GM23248 (cell line): ENCODE results near the gene COASY. TPM values are rescaled to one million over a fixed set of nuclear protein-coding genes. Genes with fewer than 3 reads are reported as not detected.
"Not testable (repeated sequence)": the region's sequence is repeated elsewhere in the genome, so short reads cannot be mapped to it uniquely, and the experiment has no call there.

Experiments used
- DNase-seq: peaks from one replicate; pipeline ENCODE4 v3.0.0-alpha.2; 2015
- H2AFZ ChIP-seq: fragments of 200-600 bp; sonication (generic); 2 replicates; pipeline ENCODE4 v1.6.1; 2016; ENCODE audit warnings: antibody characterized with exemption
- H3F3A ChIP-seq: fragments of 200-600 bp; sonication (generic); 2 replicates; pipeline ENCODE4 v1.6.1; 2016; ENCODE audit warnings: mild to moderate bottlenecking, antibody characterized with exemption, mixed run types; ENCODE audit not compliant: insufficient read depth
- H3K27ac ChIP-seq: fragments of 200-600 bp; sonication (generic); 2 replicates; pipeline ENCODE4 v1.5.1; 2016; ENCODE audit warnings: mild to moderate bottlenecking
- H3K27me3 ChIP-seq: fragments of 200-600 bp; sonication (generic); replicated peaks from 2 replicates; pipeline ENCODE4 v1.6.1; 2016; ENCODE audit warnings: mild to moderate bottlenecking; ENCODE audit not compliant: insufficient read depth
- H3K36me3 ChIP-seq: fragments of 200-600 bp; sonication (generic); 2 replicates; pipeline ENCODE4 v1.6.1; 2016; ENCODE audit warnings: low read depth, mild to moderate bottlenecking
- H3K4me1 ChIP-seq: fragments of 200-600 bp; sonication (generic); 2 replicates; pipeline ENCODE4 v1.6.1; 2016; ENCODE audit warnings: mild to moderate bottlenecking; ENCODE audit not compliant: insufficient read depth
- H3K4me2 ChIP-seq: fragments of 200-600 bp; sonication (generic); one replicate; pipeline ENCODE4 v1.6.1; 2016; ENCODE audit warnings: mild to moderate bottlenecking; ENCODE audit not compliant: unreplicated experiment
- H3K4me3 ChIP-seq: fragments of 200-600 bp; sonication (generic); 2 replicates; pipeline ENCODE4 v1.5.1; 2016; ENCODE audit warnings: mild to moderate bottlenecking
- H3K79me2 ChIP-seq: fragments of 200-600 bp; sonication (generic); 2 replicates; pipeline ENCODE4 v1.6.1; 2016; ENCODE audit warnings: mild to moderate bottlenecking; ENCODE audit not compliant: insufficient read depth
- H3K9ac ChIP-seq: fragments of 200-600 bp; sonication (generic); 2 replicates; pipeline ENCODE4 v1.6.1; 2016; ENCODE audit warnings: mild to moderate bottlenecking
- H3K9me2 ChIP-seq: fragments of 200-600 bp; sonication (generic); 2 replicates; pipeline ENCODE4 v1.6.1; 2016; ENCODE audit warnings: mixed run types, mild to moderate bottlenecking, moderate library complexity; ENCODE audit not compliant: insufficient read depth
- H3K9me3 ChIP-seq: fragments of 200-600 bp; sonication (generic); one replicate; pipeline ENCODE4 v1.6.1; 2017; ENCODE audit warnings: low read depth
- H4K20me1 ChIP-seq: fragments of 200-600 bp; sonication (generic); 2 replicates; pipeline ENCODE4 v1.6.0; 2016; ENCODE audit not compliant: insufficient read depth
- EZH2 ChIP-seq: fragments of 200-600 bp; sonication (generic); IDR thresholded peaks from 2 replicates; pipeline ENCODE4 v1.6.1; 2018; ENCODE audit warnings: antibody characterized with exemption, mild to moderate bottlenecking; ENCODE audit not compliant: insufficient read depth, poor library complexity, severe bottlenecking
- EZH2phosphoT487 ChIP-seq: fragments of 200-600 bp; sonication (generic); IDR thresholded peaks from 2 replicates; pipeline ENCODE4 v1.6.1; 2018; ENCODE audit warnings: antibody characterized with exemption, moderate library complexity, mild to moderate bottlenecking, low read depth; ENCODE audit not compliant: insufficient read depth
- WGBS, 2 experiments: methylation state at CpG; one replicate each; pipeline ENCODE4 v1.1.6; 2015 to 2017; ENCODE audit warnings: low lambda C conversion rate in 2 of 2, low coverage in 1 of 2; ENCODE audit errors: missing lambda C conversion rate in 2 of 2; 5-methylcytosine and 5-hydroxymethylcytosine counted together
- in situ Hi-C: fragments of 300-500 bp; cut with MboI; formaldehyde crosslinking; loops from 2 replicates; pipeline ENCODE4 v1.15.0; 2020
- polyA plus RNA-seq: library from polyadenylated mRNA; unstranded; fragments of >200 nt; fragmentation: Nextera tagmentation; extraction: Ambion mirVana; gene quantifications from 2 replicates; pipeline ENCODE4 v1.2.1, GENCODE V29; 2016
- total RNA-seq: library from RNA; depleted of rRNA; stranded (reverse); fragments of >200 nt; shearing (Covaris generic); gene quantifications from 2 replicates; pipeline ENCODE4 v1.2.3, GENCODE V29; 2014

COASY gene
- total and polyA plus RNA-seq, 2 experiments from 2014 or later = 22.7 to 50.1 TPM

DNA sequence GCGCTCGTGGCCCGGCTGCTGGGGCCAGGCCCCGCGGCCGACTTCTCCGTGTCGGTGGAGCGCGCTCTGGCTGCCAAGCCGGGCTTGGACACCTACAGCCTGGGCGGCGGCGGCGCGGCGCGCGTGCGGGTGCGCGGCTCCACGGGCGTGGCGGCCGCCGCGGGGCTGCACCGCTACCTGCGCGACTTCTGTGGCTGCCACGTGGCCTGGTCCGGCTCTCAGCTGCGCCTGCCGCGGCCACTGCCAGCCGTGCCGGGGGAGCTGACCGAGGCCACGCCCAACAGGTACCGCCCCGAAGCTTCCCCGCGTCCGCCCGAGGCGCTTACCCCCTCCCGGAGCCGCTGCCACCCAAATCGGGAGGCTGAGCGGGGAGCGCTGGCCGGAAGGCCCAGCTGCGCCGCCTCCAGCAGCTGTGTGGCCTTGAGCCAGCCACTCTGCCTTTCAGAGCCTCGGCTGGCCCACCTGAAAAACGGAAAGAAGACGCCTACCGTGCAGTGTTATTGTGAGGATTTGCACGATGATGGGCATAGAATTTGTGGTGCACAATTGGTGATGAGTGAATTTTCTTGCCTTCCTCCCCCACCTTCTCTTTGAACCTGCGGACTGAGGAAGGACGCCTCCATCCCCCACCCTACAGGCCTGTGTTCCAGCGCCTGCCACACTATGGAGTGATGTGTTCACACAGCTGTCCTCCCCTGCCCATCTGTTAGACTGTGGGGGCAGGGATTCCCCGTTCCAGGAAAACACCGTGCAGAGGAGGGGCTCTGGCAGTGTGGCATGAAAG is 25.4 kb upstream of the COASY start:
- Histone ChIP-seq H3K4me2 (peak overlapping the region; percentile 88), H3K9me2 (no peaks in the 10 kb centered on the region), H3K9me3 (no peaks in the 10 kb centered on the region), H3K4me1 (peaks cover 9% of the 10 kb centered on the region), H3F3A (peaks cover 14% of the 10 kb centered on the region; the same call in 1 of the 2 replicates), H3K36me3 (peaks cover 5% of the 10 kb centered on the region; the same call in 1 of the 2 replicates), H3K27me3 (no peaks in the 10 kb centered on the region), H3K9ac (peak overlapping the region; percentile 82), H4K20me1 (no peaks in the 10 kb centered on the region), H3K4me3 (peak overlapping the region; percentile 85), H3K27ac (peak overlapping the region; percentile 71), H3K79me2 (peaks cover 12% of the 10 kb centered on the region; the same call in 1 of the 2 replicates), H2AFZ (peak overlapping the region; percentile 47)
- TF ChIP-seq EZH2 (no peak), EZH2phosphoT487 (no peak)
- 0 to 2% methylated on average over 27 to 54 of the region's 65 CpGs for WGBS, 2 experiments
- peak; percentile 86 for DNase-seq
- in situ Hi-C loops = no loop called here

DNA sequence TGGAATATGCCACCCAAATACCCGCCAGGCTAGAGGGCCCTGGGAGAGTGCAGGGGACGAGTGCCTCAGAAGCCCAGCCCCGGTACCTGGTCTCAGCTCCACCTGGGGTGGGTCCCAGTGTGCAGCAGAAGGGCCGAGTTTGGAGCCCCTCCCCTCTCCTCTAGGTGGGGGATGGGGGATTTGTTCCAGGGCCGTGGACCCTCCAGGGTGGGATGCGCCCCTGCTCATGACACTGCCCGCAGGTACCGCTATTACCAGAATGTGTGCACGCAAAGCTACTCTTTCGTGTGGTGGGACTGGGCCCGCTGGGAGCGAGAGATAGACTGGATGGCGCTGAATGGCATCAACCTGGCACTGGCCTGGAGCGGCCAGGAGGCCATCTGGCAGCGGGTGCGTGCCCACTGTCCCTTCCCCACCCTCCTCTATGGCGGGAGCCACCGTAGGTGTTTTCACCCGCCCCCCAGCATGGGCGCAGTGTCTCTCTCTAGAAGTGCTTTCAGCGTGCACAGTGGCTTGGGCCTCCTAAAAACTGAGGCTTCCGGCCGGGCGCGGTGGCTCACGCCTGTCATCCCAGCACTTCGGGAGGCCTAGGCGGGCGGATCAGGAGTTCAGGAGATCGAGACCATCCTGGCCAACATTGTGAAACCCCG is 24.7 kb upstream of the COASY start:
- Histone ChIP-seq H2AFZ (no peak overlapping the region), H3K9ac (peak overlapping the region; percentile 82), H3F3A (peaks cover 12% of the 10 kb centered on the region; the same call in 1 of the 2 replicates), H3K4me2 (peak overlapping the region; percentile 88), H3K27me3 (no peaks in the 10 kb centered on the region), H3K27ac (no peak overlapping the region), H3K9me2 (no peaks in the 10 kb centered on the region), H3K36me3 (peaks cover 5% of the 10 kb centered on the region; the same call in 1 of the 2 replicates), H4K20me1 (no peaks in the 10 kb centered on the region), H3K9me3 (no peaks in the 10 kb centered on the region), H3K79me2 (peaks cover 12% of the 10 kb centered on the region; the same call in 1 of the 2 replicates), H3K4me1 (peaks cover 9% of the 10 kb centered on the region), H3K4me3 (peak overlapping the region; percentile 85)
- no peak for TF ChIP-seq EZH2
- TF ChIP-seq EZH2phosphoT487 = no peak
- 75 to 80% methylated on average over 29 to 31 of the region's 31 CpGs for WGBS, 2 experiments
- in situ Hi-C loops = no loop called here
- no peak for DNase-seq

DNA sequence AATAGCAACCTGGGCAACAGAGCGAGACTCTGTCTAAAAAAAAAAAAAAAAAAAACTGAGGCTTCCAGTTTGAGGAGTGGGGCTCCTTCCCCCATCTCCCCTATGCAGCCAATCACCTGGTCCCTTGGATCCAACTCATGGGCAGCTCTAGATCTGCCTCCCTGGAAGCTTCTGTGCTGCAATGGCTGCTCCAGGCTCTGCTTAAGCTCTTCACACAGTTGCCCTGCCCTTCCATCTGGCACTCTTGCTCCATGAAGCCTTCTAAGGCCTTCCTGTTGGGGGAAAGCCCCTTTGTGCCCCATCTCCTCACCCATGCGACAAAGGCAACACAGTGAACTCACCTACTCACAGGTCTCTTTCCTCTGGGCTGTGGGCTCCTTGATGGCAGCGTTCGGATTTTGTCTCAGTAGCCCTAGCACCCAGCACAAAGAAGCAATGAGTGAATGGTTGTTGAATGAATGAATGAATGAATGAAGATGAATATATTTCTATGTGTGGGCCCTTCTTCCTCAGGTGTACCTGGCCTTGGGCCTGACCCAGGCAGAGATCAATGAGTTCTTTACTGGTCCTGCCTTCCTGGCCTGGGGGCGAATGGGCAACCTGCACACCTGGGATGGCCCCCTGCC is 24.0 kb upstream of the COASY start:
- peaks cover 12% of the 10 kb centered on the region; the same call in 1 of the 2 replicates for H3F3A ChIP-seq
- no peak for DNase-seq
- no peak overlapping the region for H3K4me3 ChIP-seq
- H4K20me1 ChIP-seq = no peaks in the 10 kb centered on the region
- no peak overlapping the region for H2AFZ ChIP-seq
- no peak overlapping the region for H3K9ac ChIP-seq
- peaks cover 5% of the 10 kb centered on the region; the same call in 1 of the 2 replicates for H3K36me3 ChIP-seq
- H3K4me2 ChIP-seq = no peak overlapping the region
- H3K9me2 ChIP-seq = no peaks in the 10 kb centered on the region
- H3K27me3 ChIP-seq = no peaks in the 10 kb centered on the region
- H3K4me1 ChIP-seq = peaks cover 9% of the 10 kb centered on the region
- H3K27ac ChIP-seq = no peak overlapping the region
- H3K79me2 ChIP-seq = peaks cover 12% of the 10 kb centered on the region; the same call in 1 of the 2 replicates
- no peaks in the 10 kb centered on the region for H3K9me3 ChIP-seq
- in situ Hi-C loops = no loop called here
- 92 to 93% methylated on average over 5 of the region's 5 CpGs for WGBS, 2 experiments
- TF ChIP-seq EZH2phosphoT487 (no peak), EZH2 (no peak)

DNA sequence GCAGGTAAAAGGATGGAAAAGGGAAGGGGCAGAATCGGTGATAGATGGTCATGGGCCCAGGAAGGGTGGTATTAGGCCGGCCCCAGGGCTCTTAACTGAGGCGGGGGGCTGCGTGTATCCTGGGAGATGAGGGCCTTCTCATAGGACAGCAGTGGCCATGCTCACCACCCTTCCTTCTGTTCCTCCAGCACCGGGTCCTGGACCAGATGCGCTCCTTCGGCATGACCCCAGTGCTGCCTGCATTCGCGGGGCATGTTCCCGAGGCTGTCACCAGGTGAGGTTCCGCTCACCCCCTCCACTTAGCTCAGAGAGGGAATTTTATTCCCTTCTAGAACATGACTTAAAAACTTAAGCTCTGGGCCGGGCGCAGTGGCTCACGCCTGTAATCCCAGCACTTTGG is 23.5 kb upstream of the COASY start:
- Histone ChIP-seq H3K79me2 (peaks cover 12% of the 10 kb centered on the region; the same call in 1 of the 2 replicates), H3K4me1 (peaks cover 9% of the 10 kb centered on the region)
- WGBS, 2 experiments = 94 to 98% methylated on average over 14 of the region's 14 CpGs

DNA sequence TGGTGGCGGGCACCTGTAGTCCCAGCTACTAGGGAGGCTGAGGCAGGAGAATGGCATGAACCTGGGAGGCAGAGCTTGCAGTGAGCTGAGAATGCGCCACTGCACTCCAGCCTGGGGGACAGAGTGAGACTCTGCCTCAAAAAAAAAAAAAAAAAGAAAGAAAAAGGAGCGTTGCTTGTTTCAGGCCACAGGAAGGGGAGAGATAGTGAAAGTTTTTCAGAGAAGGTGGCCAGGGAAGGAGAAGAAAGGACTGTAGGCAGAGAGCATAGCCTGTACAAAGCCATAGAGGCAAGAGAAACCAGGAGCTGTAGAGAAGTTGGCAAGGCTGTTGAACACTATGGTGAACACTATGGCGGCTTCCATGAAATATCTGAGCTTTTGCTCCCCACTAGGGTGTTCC is 21.4 kb upstream of the COASY start:
- H3K36me3 ChIP-seq, DNase-seq: not testable (repeated sequence)
- WGBS, 2 experiments = 77 to 98% methylated on average over 3 to 4 of the region's 4 CpGs

More for the DNA sequence above, 23.5 kb upstream of the COASY start:
- Histone ChIP-seq H3K9me2 (no peaks in the 10 kb centered on the region), H3F3A (peaks cover 9% of the 10 kb centered on the region; the same call in 1 of the 2 replicates), H3K4me2 (no peak overlapping the region), H3K4me3 (no peak overlapping the region), H3K27ac (no peak overlapping the region), H3K9ac (no peak overlapping the region), H4K20me1 (no peaks in the 10 kb centered on the region), H3K36me3 (peaks cover 5% of the 10 kb centered on the region; the same call in 1 of the 2 replicates), H3K9me3 (no peaks in the 10 kb centered on the region), H2AFZ (no peak overlapping the region), H3K27me3 (no peaks in the 10 kb centered on the region)
- in situ Hi-C loops = no loop called here
- no peak for DNase-seq
- no peak for TF ChIP-seq EZH2phosphoT487
- TF ChIP-seq EZH2 = no peak

More for the DNA sequence above, 21.4 kb upstream of the COASY start:
- H3K4me3 ChIP-seq, H3K9me2 ChIP-seq, H3K4me2 ChIP-seq, H3K4me1 ChIP-seq, H4K20me1 ChIP-seq, H3K9me3 ChIP-seq, H3K27ac ChIP-seq, in situ Hi-C loops, H3K27me3 ChIP-seq, H3K9ac ChIP-seq, H2AFZ ChIP-seq: not testable (repeated sequence)
- Histone ChIP-seq H3F3A (0 out of 2 replicates have a peak, but pooled peaks cover 15% of the 10 kb centered on the region), H3K79me2 (peaks cover 12% of the 10 kb centered on the region; the same call in 1 of the 2 replicates)
